ENCODE data around the gene ELAVL3.
A peak's percentile ranks its signal among the peaks of the same experiment; 100 is the strongest.

ELAVL3 gene

GRCh38 chr19:11505504-11506100 lies 24.8 kb upstream of the ELAVL3 start, which contains the start of gene ZNF653:
TSS of gene ZNF653 (minus strand) at chr19:11505839. CDS start at chr19:11505786, 53 bp downstream.
- Histone ChIP-seq H3K36me3 (ENCODE audit: insufficient read depth, low read length) (no peaks in the 10 kb centered on the region), H3K79me2 (ENCODE audit: insufficient read depth, low read length) (peaks cover 24% of the 10 kb centered on the region), H3K4me1 (ENCODE audit: insufficient read depth, low read length, poor library complexity, severe bottlenecking) (peaks cover 11% of the 10 kb centered on the region), H3K27me3 (ENCODE audit: insufficient read depth, low read length, poor library complexity, severe bottlenecking) (no peaks in the 10 kb centered on the region), H3K9me3 (ENCODE audit: insufficient read depth, low read depth, low read length) (no peaks in the 10 kb centered on the region), H3K9me2 (replicated peaks; ENCODE audit: low read depth, low read length) (no peaks in the 10 kb centered on the region), H2AFZ (ENCODE audit: low read length) (peak within 1 kb of the TSS; percentile 87), H3K4me3 (ENCODE audit: low read length, poor library complexity, severe bottlenecking) (peak within 1 kb of the TSS; percentile 77), H4K20me1 (ENCODE audit: insufficient read depth, low read length, poor library complexity, severe bottlenecking) (no peaks in the 10 kb centered on the region), H3K4me2 (ENCODE audit: low read depth, low read length, poor library complexity, severe bottlenecking) (peak within 1 kb of the TSS; percentile 83), H3K9ac (ENCODE audit: low read depth, low read length, poor library complexity, severe bottlenecking) (peak within 1 kb of the TSS; percentile 81), H3F3A (ENCODE audit: low read depth) (no peaks in the 10 kb centered on the region)
- TF ChIP-seq CTCF (conservative IDR thresholded peaks at IDR 0.05; ENCODE audit: low read length), result no peak
- TF ChIP-seq EZH2phosphoT487 (IDR thresholded peaks at IDR 0.05; ENCODE audit: borderline replicate concordance), result no peak

GRCh38 chr19:11505032-11505503 lies 24.2 kb upstream of the ELAVL3 start:
- H3F3A ChIP-seq (ENCODE audit: low read depth), result no peaks in the 10 kb centered on the region
- H3K9me3 ChIP-seq (ENCODE audit: insufficient read depth, low read depth, low read length), result no peaks in the 10 kb centered on the region
- H3K79me2 ChIP-seq (ENCODE audit: insufficient read depth, low read length), result peaks cover 24% of the 10 kb centered on the region
- no peaks in the 10 kb centered on the region for H4K20me1 ChIP-seq (ENCODE audit: insufficient read depth, low read length, poor library complexity, severe bottlenecking)
- H3K27me3 ChIP-seq (ENCODE audit: insufficient read depth, low read length, poor library complexity, severe bottlenecking), result no peaks in the 10 kb centered on the region
- H3K9me2 ChIP-seq (replicated peaks; ENCODE audit: low read depth, low read length), result no peaks in the 10 kb centered on the region
- H3K4me2 ChIP-seq (ENCODE audit: low read depth, low read length, poor library complexity, severe bottlenecking), result peak overlapping the region; percentile 83
- peak overlapping the region; percentile 81 for H3K9ac ChIP-seq (ENCODE audit: low read depth, low read length, poor library complexity, severe bottlenecking)
- peaks cover 11% of the 10 kb centered on the region for H3K4me1 ChIP-seq (ENCODE audit: insufficient read depth, low read length, poor library complexity, severe bottlenecking)
- peak overlapping the region; percentile 87 for H2AFZ ChIP-seq (ENCODE audit: low read length)
- no peaks in the 10 kb centered on the region for H3K36me3 ChIP-seq (ENCODE audit: insufficient read depth, low read length)
- no peak for TF ChIP-seq EZH2phosphoT487 (IDR thresholded peaks at IDR 0.05; ENCODE audit: borderline replicate concordance)
- TF ChIP-seq CTCF (conservative IDR thresholded peaks at IDR 0.05; ENCODE audit: low read length), result no peak
- peak overlapping the region; percentile 77 for H3K4me3 ChIP-seq (ENCODE audit: low read length, poor library complexity, severe bottlenecking)

GRCh38 chr19:11504502-11505031 lies 23.7 kb upstream of the ELAVL3 start:
- Histone ChIP-seq H3K9me3 (ENCODE audit: insufficient read depth, low read depth, low read length) (no peaks in the 10 kb centered on the region), H3K4me3 (ENCODE audit: low read length, poor library complexity, severe bottlenecking) (peak overlapping the region; percentile 77), H3K9ac (ENCODE audit: low read depth, low read length, poor library complexity, severe bottlenecking) (peak overlapping the region; percentile 81), H3K9me2 (replicated peaks; ENCODE audit: low read depth, low read length) (no peaks in the 10 kb centered on the region), H2AFZ (ENCODE audit: low read length) (peak overlapping the region; percentile 77), H3K4me1 (ENCODE audit: insufficient read depth, low read length, poor library complexity, severe bottlenecking) (peaks cover 11% of the 10 kb centered on the region), H3K79me2 (ENCODE audit: insufficient read depth, low read length) (peaks cover 24% of the 10 kb centered on the region), H4K20me1 (ENCODE audit: insufficient read depth, low read length, poor library complexity, severe bottlenecking) (no peaks in the 10 kb centered on the region), H3K27me3 (ENCODE audit: insufficient read depth, low read length, poor library complexity, severe bottlenecking) (no peaks in the 10 kb centered on the region), H3K4me2 (ENCODE audit: low read depth, low read length, poor library complexity, severe bottlenecking) (peak overlapping the region; percentile 83), H3K36me3 (ENCODE audit: insufficient read depth, low read length) (no peaks in the 10 kb centered on the region), H3F3A (ENCODE audit: low read depth) (no peaks in the 10 kb centered on the region)
- TF ChIP-seq EZH2phosphoT487 (IDR thresholded peaks at IDR 0.05; ENCODE audit: borderline replicate concordance) (no peak), CTCF (conservative IDR thresholded peaks at IDR 0.05; ENCODE audit: low read length) (no peak)

Data from Loucy (cell line).